Retina (tissue), 1 donor: ENCODE data around the gene ITGB3.
"Not testable (repeated sequence)": the region's sequence is repeated elsewhere in the genome, so short reads cannot be mapped to it uniquely, and the experiment has no call there.

Experiments used
- DNase-seq: peaks from one replicate; pipeline ENCODE4 v3.0.0-alpha.2; 2016

ITGB3 gene

DNA sequence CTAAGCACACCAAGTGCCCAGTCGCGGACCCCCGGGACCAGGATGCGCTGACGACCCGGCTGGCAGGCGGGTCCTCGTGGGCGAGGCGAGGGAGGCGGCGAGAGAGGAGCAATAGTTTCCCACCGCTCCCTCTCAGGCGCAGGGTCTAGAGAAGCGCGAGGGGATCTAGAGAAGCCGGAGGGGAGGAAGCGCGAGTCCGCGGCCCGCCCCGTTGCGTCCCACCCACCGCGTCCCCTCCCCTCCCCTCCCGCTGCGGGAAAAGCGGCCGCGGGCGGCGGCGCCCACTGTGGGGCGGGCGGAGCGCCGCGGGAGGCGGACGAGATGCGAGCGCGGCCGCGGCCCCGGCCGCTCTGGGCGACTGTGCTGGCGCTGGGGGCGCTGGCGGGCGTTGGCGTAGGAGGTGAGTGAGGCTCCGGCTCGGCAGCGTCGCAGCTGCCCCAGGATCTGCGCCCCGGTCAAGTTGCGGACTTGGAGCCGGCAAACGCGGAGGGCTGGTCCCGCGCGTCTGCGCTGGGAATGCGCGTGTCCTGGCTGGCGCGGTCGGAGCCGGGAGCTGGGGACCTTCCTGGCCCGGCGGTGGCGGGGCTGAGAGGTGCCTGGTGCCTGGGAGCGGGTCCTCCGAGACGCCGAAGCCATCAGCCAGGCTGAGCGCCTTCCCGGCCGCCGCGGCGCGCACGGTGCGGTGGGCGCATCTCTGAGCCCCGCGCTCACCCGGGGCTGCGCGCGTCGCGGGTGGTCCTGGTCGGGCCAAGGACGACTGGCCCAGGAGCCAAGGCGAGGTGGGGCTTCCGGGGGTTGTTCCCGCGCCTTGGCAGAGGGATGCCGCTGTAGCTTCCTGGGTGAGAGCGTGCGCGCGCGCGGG lies at the start of gene ITGB3:
Gene ITGB3, plus strand, starts transcription at position 287 of the 862 bp plus-strand sequence. Its CDS starts 35 bp downstream, at position 322.
- DNase-seq, result peak; percentile 87

DNA sequence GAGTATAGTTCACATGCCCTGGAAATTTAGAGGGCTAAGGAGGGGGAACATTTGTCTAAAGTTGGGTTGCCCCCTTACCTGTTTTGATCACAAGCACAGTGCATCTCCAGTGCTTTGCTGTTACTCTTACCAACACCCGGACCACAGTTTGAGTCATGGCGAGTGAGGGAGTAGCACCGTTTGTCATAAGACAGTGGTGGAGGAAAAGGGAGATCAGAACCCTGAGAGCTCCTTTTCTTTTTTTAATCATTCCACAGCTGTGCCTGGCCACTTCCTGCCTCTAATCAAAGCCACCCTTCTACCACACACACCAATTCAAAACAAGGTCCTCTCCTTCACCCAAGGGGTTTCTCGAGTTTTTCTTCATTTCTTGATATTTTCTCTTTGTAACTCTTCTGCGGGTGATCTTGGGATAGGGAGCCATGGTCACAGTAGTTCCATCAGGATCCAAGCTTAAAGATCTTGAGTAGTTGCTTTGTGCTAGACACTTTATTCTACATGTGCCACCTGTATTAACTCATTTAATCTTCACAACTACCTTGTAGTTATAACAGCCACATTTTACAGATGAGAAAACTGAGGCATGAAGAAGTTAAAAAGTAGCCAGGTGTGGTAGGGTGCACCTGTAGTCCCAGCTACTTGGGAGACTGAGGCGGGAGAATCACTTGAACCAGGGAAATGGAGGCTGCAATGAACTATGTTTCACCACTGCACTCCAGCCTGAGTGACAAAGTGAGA lies 49.5 kb upstream of the ITGB3 start:
- DNase-seq, result no peak

DNA sequence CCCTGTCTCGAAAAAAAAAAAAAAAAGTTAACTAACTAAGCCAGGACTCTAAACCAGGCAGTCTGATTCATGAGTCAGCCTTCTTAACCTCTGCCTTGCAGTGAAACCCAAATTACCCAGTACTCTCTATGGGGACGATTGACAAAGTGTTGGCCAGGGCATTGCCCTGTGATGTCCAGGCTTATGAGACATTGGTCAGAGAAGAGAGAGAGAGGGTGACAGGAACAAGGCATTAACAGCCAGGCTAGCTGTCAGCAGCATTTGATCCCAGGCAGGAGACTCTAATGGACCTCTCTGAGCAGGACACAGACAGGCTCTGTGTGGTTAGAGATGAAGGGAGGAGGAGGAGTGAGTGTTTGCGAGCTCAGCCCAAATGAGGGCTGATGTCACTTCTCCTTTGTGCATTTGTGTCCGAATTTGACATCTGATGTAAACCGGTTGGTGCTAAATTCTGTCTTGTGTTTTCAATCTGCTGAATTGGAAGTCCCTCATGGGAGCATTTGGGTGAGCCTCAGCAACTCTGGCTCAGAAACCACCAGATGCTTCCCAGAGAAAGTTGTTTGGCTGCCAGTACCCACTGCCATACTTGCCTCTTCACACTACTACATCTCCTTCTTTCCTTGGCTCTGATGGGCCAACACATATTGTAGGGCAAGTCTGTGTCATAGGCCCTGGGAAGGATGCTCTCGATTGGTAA lies 48.8 kb upstream of the ITGB3 start:
- peak; percentile 30 for DNase-seq

DNA sequence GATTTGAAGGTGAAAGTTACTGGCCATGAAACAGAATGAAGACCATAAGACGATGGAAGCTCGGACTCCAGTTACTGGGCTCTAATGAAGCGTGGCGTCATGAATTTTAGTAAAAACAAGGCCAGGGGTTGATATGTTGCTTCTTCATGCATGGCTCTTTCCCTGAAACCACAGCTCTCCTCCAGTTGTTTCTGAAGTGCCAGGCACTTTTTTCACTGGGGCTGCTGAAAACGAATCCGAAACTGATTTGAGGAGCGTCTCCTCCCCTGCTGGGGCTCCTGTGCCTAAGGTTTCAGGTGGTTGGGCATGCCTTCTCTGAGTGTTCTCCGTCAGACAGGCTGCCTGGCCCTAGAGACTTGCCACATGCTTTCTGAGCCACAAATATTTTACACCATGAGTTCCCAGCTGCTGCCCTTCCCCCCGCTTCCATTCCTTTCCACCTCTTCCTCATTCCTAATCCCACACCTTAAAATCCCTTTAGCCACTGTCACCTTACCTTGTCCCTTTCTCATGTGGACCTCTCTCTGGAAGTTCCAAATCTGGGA lies 48.1 kb upstream of the ITGB3 start:
- no peak for DNase-seq

DNA sequence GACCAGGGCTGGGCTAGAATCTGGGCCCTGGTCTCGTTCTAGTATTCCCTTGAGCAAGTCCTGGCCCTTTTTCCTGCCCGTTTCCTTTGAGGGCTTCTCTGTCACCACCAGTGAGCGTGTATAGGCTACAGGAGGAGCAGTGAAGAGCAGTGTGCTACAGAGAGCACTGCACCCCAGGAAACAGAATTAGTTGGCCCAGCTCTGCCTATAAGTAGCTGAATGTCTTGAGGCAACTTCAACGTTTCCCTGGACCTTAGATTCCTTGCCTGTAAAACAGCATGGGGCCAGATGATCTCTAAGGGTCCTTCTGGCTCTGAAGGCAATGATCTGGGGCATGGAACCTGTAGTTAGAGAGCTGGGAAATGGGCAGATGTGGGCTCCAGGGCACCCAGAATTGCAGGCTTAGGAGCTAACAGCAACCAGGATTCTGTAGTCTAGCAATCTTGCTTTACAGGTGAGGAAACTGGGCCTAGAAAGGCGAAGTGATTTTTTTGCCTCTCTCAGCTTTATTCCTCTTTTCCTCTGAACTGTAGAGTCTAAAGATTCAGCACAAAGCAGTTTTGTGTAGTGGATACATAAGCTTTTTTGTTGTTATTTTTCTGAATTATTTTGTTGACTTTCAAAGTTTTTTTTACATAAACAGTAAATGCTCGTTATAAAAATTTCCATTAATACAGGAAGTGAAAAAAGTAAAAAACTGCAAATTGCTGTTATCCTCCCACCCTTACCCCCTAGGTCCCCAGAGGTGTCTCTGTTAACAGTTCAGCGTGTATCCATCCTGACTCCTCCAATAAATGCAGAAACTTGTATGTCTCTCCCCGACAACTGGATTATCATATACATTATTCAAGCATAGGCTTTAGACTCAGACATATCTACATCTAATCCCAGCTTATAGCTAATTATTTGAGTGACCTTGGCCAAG lies 46.2 kb upstream of the ITGB3 start:
- DNase-seq, result no peak

DNA sequence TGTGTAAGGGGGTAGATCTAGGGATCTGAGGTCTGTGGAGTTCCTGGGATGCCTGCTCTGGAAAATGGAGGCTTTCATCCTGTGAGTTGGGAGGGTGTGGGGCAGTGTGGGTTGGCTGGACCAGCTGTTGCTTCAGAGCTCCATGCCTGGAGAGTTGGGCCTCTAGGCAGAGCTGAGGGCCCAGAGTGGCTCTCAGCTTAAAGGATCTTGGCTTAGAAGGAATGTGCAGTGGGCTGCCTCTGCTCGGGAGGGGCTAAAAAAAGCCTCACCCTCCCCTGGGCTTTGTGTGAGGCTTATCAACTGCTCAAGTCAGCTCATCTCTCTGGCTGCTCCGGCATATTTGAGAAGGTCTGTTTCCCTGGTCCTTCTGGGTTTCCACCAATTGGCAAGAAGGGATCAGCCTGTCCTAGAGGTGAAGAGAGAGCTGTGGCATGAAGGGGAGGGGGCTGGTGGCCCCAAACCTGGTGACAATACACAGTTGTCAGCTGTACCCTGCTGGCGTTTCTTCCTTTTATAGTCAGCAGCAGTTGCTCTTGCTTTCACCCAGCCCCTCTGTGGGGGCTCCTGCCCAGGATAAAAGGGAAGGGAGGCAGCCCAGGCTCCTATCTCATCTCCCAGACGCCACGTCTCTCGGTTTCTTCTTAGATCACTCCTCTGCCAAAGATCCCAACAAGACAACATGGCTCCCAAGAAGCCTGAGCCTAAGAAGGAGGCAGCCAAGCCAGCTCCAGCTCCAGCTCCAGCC lies 44.7 kb upstream of the ITGB3 start, which contains the start of gene MYL4:
Gene MYL4, plus strand, starts transcription at position 605 of the 745 bp plus-strand sequence. Its CDS starts 75 bp downstream, at position 680.
- no peak for DNase-seq

DNA sequence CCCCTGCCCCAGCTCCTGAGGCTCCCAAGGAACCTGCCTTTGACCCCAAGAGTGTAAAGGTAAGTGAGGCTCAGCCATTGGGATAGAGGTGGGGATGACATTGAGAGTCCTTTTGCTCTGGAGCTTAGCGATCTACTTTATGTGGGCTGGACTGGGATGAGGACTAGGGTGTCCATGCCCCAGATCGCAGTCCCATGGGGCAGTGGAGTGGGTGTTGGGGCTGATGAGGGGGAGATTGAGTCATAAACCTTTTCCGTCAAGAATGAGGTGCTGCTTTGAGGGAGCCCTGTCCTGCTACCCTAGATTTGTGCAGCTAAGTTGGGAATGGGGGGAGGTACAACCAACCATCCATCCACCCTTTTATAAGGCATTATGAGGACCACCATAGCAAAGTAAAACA lies 44.1 kb upstream of the ITGB3 start:
- DNase-seq, result no peak

DNA sequence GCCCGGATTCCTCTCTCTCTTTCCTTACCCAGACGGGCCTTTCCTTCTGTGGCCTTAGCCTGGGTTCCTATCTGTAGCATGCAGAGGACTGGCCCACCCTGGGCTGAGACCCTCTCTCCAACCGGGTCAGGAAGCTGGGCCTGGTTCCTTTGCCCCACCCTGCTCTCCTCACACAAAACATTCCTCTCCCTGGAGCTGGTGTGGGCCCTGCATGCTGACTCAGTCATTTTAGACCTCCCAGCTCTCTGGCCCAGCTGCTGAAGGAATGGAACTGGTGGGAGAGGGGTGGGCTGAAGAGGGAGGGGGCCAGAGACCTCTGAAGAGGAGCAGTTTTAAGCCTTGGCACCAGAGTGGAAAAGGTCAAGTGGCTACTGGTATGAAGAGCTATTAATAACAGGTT lies 43.5 kb upstream of the ITGB3 start:
- DNase-seq, result no peak

DNA sequence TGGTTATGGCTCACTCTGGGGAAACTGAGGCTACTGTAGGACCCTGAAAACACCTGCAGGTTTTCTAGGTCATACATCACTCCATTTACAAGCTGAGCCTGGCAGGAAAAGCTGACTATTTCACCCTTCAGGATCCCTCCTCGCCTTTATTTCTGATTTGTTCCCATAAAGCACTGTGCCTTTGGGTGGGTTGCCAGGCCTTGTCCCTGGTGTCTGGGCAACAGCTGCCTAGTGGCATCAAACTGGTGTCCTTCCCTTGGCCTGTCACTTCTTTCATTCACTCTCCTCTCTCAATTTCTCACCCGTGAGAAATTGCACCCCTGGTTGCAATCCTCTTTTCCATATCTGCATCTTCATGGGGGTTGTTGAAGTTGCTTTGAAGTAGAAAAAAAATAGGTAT lies 42.8 kb upstream of the ITGB3 start:
- DNase-seq, result no peak

DNA sequence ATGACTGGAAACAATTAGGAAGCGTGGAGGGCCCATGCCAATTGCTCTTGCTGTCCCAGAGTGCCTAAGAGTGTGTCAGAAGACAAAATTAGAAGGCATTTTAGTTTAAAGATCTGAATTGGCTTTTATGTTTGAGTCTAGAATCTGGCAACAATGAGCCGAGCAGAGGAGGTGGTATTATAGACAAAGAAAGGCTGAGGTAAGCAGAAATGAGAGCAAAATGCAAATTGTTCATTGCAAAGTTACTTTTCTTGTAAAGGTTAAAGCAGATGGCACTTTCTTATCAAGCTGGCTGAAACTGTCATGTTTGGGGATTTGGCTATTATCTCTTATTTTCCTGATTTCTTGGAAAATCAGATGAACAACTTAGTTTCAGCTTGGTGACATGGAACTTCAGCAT lies 41.2 kb upstream of the ITGB3 start:
- DNase-seq, result no peak

DNA sequence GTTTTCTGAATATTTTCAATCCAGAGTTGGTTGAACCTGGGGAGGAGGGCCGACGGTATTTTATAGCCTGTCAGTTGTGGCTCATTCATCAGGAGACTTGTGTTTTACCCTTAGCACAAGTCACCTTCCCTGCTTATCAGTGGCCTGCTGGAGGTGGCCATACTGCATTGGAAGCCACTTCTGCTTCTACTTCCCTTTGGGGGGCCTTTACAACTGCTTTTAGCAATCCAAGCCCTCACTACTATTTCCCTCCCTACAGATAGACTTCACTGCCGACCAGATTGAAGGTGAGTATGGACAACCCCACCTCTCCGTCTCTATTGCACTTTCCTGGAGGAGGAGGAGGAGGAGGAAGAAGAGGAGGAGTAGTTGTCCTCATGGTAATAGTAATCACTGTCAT lies 40.1 kb upstream of the ITGB3 start:
- DNase-seq, result no peak

DNA sequence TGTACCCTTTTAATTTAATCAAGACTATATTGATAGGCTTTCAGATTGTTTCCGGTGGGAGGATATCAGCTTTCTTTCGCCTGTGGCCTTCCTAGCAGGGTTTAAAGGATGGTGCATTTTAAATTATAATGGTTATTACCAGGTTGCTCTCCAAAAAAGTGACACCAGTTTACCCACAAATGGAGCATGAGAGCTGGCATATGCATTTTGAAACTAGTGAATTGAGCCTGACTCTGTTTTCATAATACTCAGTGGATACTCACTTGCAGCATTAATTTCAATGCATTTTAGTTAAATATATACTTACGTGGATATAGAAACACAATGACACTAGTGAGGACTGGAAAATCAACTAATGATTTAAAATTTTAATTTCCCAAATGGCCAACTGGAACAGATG lies 38.7 kb upstream of the ITGB3 start:
- no peak for DNase-seq

DNA sequence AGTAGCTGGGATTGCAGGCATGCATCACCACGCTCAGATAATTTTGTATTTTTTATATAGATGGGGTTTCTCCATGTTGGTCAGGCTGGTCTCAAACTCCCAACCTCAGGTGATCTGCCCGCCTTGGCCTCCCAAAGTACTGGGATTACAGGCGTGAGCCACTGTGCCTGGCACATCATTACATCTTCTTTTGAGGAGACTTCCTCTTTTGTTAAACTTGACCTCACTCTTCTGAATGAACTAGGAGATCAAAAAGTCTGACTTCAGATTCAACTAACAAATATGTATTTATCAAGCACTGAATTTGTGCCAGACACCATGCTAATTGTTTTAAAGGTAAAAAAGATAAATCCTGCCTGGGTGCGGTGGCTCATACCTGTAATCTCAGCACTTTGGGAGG lies 36.8 kb upstream of the ITGB3 start:
- not testable (repeated sequence) for DNase-seq

DNA sequence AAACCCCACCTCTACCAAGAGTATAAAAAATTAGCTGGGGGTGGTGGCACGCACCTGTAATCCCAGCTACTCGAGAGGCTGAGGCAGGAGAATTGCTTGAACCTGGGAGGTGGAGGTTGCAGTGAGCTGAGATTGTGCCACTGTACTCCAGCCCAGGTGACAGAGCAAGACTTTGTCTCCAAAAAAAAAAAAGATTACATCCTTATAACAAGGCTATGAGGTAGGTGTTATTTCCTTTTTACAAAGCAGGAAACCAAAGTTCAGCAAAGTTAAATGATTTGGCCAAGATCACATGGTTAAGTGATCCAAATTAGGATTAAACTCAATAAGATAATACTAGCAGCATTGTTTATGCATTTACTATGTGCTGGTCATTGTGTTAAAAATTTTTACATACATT lies 36.3 kb upstream of the ITGB3 start:
- not testable (repeated sequence) for DNase-seq

DNA sequence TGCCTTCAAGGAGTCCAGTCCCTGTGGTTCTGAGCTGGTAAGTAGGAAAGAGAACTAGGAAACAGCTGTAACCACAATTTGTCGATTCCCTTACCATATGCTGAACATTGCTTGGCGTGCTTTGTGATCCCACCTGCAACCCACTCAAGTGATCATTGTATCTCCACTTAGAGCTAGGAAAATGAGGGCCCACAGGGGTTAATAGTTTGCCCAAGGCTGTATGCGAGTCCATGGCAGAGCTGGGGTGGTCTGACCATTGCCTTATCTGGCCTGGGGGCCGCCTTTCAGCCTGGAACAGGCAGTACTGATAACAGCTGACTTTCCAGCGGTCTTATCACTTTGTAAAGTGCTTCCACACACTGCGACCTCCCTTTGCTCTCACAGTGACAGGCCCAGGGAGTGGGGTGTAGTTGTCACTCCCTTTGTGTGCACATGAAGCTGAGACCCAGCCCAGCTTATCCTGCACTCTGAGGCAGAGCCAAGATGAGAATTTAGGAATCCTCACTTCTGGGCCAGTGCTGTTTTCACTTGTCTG lies 34.7 kb upstream of the ITGB3 start:
- no peak for DNase-seq

DNA sequence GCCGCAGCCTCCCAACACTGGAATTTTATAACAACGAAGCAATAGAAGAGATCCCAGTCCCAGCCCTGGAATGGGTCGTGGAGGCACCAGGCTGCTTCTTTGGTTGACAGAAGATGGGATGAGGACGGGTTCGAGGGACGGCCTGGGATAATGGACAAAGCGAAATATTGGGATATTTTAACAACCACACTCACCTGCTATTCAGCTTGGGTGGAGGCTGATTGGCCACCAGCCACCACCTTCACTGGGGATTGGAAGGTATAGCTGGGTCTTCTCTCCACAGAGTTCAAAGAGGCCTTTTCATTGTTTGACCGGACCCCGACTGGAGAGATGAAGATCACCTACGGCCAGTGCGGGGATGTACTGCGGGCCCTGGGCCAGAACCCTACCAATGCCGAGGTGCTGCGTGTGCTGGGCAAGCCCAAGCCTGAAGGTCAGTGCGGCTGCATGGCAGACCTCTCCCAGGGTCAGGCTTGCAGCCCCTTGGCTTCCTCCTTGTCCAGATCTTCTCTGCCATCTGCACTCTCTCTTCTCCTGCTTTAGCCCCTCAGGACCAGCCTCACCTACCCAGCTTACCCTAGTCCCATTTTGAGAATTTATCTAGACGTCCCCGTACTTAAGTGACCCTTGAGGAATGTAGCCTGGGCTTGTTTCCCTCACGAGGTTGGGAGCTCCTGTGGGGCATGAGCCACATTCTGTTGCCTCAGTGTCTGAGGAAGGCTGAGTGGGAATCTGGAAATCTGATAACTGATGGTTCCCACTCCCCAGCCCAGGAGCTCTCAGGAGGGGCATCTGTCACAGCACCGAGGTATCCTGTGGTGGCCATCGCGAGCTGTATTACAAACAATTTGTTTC lies 33.8 kb upstream of the ITGB3 start:
- DNase-seq, result no peak

DNA sequence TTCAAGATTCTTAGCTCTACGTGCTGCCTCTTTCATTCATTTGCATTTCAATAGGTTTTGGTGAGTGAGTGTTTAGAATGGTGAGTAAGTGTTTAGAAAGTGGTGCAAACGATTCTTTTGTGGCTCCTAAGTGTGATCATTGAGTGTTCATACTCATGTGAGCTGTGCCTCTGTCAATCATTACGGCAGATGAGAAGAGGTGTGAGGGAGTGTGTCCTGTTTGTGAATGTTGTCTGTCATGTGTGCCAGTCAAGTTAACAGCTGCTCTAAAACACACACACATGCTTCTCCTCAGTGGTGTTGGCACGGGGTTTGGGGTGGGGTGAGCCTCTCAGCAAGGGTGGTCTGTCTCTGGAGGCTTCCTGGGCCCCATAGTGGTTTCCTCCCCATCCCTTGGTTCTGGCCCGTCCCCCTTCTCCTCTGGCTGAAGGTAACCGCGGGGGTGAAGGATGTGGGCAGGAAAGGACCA lies 33.1 kb upstream of the ITGB3 start:
- DNase-seq, result no peak

DNA sequence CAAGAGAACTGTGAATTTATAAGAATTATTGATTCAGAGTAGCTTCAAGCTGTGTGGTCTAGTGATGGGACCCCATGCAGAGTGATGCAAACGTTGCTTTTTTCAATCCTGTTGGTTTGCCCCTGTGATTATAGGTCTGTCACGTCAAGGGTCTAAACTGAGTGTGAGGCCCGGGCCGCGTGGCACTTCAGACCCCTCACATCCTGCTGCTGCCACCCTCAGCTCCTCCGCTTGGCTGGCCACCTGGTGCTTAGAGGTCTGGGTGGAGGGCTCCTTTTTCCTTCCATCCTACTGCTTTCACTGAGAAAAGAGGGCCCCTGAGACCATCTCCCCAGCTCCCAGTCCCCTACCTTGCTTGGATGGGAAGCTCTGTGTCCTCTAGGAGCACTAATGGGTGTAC lies 32.5 kb upstream of the ITGB3 start:
- no peak for DNase-seq

DNA sequence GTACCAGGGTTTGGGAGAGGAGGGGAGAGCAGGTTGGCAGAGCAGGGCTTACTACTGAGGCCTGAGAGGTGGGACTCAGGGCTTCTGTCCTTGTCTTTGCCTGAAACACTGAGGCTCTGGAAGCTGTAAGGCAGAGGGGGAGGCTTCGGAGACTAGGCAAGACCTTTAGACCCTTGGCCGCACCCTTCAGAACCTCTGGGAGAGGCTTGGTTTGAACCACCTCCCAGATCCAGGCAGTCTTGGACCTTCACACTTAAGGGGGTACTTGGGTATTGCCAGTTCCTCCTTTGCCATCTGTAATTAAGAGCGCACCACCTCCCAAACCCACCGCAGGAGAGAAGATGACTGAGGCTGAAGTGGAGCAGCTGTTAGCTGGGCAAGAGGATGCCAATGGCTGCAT lies 31.6 kb upstream of the ITGB3 start:
- no peak for DNase-seq

DNA sequence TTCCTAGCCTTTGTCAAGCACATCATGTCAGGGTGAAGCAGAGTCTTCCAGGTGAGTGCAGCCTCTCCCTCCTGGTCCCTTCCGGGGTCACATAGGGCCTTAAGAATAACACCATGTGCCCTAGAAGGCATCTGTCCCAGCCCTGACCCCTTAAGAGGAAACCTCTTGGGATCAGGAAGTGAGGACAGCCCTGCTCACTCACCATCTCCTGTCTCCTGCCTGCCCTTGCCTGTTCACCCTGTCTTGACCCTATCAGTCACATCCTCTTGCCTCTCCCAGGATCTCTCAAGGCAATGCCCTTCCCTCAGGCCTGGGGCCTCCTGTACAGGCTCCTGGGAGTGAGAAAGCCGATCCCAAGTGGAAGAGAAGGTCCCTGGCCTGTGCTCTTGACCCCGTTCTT lies 30.6 kb upstream of the ITGB3 start:
- DNase-seq, result no peak
